ENCODE results near the gene TXNDC15.
"Not testable (repeated sequence)": the region's sequence is repeated elsewhere in the genome, so short reads cannot be mapped to it uniquely, and the experiment has no call there.

TXNDC15 gene

DNA sequence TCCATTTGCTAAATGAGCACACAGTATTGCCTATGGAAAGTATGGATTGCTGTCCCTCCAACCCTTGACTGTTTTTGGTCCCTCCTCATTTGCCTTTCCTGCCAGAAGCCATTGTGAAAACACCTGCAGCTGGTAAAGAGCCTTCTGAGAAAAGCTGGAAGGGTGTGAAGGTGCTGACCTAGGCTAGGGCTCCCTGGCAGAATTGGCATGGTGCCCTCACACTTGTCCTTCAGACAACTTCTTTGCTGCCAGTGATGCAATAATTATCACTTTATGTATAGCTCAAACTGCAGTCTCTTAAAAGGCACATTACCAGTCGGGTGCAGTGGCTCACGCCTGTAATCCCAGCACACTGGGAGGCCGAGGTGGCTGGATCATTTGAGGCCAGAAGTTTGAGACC lies 4.2 kb downstream of the TXNDC15 start:
- DNase-seq, result peak; percentile 13

DNA sequence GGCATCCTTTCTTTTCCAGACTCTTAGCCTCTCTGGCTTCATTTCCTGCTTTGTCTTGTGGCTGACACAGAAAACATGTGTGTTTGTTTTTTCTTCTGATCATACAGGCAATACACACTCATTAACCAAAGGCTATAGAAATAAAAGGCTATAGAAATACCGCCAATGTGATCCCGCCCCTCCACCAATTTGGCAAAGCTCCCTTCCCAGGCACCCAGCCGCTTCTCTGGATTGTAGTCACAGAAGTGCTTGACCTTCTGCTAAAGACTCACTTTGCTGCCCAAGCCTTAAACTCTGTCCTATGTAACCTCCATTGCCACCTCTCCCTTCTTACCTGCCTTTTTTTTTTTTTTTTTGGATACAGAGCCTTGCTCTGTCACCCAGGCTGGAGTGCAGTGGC lies 5.3 kb downstream of the TXNDC15 start:
- no peak for DNase-seq

DNA sequence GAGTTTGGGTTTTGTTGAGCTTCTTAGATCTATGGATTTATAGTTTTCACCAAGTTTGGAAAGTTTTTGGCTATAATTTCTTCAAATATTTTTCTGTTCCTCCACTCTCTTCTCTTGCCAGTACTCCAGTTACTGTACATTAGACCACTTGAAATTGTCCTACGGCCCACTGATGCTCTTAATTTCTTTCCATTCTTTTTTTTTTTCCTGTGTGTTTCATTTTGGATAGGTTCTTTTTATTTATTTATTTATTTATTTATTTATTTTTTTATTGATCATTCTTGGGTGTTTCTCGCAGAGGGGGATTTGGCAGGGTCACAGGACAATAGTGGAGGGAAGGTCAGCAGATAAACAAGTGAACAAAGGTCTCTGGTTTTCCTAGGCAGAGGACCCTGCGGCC lies 6.8 kb downstream of the TXNDC15 start:
- not testable (repeated sequence) for DNase-seq

DNA sequence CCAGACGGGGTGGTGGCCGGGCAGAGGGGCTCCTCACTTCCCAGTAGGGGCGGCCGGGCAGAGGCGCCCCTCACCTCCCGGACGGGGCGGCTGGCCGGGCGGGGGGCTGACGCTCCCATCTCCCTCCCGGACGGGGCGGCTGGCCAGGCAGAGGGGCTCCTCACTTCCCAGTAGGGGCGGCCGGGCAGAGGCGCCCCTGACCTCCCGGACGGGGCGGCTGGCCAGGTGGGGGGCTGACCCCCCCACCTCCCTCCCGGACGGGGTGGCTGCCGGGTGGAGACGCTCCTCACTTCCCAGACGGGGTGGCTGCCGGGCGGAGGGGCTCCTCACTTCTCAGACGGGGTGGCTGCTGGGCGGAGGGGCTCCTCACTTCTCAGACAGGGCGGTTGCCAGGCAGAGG lies 7.5 kb downstream of the TXNDC15 start:
- not testable (repeated sequence) for DNase-seq

DNA sequence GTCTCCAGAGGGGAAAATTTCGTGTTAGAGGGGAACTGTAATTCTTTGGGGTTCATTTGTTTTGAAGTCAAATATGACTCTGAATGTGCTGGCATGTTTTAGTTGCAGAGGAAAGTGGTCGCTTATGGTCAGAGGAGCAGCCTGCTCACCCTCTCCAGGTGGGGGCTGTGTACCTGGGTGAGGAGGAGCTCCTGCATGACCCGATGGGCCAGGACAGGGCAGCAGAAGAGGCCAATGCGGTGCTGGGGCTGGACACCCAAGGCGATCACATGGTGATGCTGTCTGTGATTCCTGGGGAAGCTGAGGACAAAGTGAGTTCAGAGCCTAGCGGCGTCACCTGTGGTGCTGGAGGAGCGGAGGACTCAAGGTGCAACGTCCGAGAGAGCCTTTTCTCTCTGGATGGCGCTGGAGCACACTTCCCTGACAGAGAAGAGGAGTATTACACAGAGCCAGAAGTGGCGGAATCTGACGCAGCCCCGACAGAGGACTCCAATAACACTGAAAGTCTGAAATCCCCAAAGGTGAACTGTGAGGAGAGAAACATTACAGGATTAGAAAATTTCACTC lies 13.5 kb downstream of the TXNDC15 start:
- DNase-seq, result no peak

DNA sequence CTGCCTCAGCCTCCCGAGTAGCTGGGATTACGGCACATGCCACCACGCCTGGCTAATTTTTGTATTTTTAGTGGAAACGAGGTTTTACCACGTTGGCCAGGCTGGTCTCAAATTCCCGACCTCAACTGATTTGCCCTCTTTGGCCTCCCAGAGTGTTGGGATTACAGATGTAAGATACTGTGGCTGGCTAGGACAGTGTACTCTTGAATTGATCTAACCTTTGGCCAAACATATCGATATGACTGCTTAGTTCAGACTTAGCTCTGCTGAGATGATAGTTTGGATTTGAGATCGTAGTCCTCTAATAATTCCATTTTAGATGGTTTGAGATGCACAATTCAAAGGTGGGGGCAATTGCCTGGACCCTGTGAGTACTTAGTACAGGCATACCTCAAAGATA lies 15.2 kb downstream of the TXNDC15 start:
- DNase-seq, result no peak

DNA sequence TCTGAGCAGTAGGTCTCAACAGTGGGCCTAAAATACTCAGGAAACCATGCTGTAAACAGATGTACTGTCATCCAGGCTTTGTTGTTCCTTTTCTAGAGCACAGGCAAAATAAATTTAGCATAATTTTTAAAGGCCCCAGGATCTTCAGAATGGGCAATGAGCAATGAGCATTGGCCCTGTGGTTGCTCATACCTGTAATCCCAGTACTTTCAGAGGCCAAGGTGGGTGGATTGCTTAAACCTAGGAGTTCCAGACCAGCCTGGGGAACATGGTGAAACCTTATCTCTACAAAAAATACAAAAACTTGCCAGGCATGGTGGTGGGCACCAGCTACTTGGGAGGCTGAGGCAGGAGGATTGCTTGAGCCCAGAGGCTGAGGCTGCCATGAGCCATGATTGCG lies 17.3 kb downstream of the TXNDC15 start:
- DNase-seq, result no peak

DNA sequence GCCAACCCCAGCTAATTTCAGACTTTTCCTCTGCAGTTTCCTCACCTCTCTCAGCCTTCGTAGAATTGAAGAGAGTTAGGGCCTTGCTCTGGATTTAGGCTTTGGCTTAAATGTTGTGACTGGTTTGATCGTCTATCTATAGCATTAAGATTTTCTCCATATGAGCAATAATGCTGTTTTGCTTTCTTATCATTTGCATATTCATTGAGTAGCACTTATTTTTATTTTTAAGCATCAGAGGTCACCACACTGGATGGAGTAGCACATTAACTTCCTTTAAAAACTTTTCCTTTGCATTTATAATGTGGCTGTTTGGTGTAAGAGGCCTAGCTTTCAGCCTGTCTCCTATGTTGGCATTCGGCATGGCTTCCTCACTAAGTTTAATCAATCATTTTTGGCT lies 18.1 kb downstream of the TXNDC15 start:
- DNase-seq, result no peak

DNA sequence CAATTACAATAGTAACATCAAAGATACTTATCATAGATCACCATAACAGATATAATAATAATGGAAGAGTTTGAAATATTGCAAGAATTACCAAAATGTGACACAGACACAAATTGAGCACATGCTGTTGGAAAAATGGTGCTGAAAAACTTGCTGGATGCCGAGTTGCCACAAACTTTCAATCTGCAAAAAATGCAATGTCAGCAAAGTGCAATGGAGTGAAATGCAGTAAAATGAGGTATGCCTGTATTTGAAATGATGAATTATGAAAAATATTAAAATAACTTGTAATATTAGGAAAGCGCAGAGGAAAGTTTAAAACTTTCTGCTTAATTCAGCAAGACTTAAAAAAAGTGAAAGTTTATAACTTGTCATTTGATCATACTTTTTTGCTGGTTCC lies 18.8 kb downstream of the TXNDC15 start:
- DNase-seq, result no peak

DNA sequence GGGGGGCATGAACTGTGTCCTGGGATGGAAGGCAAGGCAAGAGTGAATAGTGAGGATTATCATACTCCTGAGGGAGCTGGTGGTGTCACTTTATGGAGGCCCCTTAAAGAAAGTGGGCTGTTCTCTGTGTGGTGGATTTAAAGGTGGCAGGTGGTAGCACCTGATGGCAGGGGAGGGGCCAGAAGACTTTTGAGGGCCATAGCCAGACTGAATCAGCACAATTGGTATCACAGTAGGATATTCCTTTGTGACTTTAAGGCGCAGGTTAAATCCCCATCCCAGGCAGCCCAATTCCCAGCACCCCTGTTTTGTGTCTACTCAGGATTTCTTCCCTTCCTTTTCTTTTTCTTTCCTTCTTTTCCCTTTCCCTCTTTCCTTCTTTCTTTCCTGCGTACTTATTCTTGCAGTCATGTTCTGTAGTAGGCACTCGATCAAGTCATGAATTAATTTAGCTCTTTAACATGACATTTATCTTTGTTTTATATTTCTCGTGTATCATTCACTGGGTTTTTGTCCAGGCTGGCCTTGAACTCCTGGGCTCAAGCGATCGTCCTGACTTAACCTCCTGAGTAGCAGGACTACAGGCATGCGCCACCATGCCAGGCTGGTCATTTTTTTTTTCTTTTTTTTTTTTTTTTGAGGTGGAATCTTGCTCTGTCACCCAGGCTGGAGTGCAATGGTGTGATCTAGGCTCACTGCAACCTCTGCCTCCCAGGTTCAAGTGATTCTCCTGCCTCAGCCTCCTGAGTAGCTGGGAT lies 19.8 kb downstream of the TXNDC15 start:
- no peak for DNase-seq

DNA sequence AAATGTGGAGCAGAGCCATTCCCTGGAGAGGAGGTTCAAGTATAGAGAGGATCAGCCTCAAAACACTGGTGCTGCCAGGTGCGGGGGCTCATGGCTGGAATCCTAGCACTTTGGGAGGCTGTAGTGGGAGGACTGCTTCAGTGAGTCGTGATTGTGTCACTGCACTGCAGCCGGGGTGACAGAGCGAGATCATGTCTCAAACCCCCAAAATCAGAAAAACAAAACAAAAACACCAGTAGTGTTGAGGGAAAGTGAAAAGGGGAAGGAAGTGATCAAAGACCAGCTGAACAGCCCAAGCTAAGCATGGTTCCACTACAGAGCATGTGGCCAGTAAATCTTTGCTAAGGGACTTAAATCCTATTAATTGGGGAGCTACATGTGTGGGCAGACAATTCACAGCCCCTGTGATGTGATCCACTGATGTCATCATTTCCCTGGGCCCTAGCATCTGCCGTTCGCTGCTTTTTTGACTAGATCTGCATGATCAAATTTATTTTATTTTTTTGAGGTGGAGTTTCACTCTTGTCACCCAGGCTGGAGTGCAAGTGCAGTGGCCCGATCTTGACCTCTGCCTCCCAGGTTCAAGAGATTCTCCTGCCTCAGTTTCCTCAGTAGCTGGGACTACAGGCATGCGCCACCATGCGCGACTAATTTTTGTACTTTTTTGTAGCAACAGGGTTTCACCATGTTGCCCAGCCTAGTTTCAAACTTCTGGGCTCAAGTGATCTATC lies 28.1 kb downstream of the TXNDC15 start:
- no peak for DNase-seq

DNA sequence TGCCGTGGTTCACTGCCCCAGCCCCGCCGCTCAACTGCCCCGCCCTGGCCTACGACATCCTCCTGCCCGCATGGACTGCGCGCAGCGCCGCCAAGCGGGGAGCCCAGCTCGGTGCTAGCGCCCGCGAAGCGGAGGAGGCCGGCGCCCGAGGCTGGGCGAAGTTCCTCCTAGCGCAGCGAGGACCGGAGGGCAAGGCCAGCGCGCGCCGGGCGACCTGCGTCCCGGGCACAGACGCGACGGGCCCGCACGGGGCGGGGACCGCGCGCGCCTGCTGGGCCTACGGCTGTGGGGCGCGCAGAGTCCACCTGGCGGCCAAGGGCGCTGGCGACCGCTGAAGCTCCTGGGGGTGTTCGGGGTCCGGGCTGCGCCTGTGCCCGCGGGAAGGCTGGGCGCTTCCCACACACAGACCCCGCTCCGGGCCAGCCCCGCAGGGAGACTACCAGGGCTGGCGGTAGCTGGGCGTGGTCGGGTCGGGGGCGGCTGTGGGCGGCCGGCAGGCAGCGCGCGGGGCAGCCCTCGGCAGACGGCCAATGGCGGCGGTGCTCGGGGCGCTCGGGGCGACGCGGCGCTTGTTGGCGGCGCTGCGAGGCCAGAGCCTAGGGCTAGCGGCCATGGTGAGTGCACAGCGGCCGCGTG lies 30.6 kb downstream of the TXNDC15 start, which contains the start of gene PCBD2:
TSS of gene PCBD2 (plus strand) at position 522 of the 636 bp plus-strand sequence. CDS start at position 531, 9 bp downstream.
- peak; percentile 66 for DNase-seq

DNA sequence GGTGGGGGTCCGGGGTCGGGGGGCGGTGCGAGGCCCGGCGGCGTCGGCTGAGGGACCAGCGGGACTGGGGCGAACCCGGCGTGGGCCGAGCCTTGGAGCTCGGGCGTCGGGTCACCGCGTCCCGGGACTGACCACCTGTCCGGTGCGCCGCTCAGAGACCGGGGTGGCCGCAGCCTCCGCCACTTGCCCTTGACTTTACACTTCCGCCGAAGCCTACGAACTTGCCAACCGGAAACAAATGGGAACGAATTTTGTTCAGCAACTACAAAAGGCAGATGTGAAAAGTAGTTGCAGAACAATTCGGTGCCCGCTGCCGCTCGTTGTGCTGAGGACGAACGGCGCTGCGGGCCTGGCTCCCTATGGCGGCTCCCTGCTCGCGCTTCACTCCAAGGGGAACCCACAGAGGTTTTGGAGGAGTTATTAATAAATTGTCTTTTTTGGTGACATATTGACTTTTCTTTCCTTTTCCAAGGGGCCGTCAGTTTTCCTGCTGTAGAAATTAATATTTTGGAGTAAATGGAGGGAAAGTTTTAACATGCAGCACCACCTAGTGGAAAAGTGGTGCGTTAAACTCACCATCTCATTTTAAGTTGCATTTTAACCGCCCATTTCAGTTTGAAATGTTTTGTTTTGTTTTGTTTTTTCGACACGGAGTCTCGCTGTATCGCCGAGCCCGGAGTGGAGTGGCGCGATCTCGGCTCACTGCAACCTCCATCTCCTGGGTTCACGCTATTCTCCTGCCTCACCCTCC lies 31.2 kb downstream of the TXNDC15 start:
- DNase-seq, result peak; percentile 41

DNA sequence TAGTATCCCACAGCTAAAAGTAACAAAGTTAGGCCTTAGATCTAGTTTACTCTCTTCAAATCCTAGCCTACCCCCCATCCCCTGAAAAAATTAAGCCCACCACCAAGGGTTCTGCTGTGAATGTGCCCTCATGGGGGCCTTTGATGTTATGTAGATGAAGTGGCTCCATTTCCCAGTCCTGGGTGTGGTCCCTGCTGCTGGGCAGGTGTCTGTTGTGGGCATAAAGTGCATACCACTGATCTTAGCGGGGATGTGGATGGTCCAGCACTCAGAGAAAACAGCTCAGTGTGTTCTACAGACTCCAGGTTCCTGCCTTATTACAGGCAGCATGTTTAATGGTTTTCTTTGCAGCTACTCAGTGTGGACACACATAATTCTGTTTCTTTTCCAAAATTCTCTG lies 32.6 kb downstream of the TXNDC15 start:
- no peak for DNase-seq

DNA sequence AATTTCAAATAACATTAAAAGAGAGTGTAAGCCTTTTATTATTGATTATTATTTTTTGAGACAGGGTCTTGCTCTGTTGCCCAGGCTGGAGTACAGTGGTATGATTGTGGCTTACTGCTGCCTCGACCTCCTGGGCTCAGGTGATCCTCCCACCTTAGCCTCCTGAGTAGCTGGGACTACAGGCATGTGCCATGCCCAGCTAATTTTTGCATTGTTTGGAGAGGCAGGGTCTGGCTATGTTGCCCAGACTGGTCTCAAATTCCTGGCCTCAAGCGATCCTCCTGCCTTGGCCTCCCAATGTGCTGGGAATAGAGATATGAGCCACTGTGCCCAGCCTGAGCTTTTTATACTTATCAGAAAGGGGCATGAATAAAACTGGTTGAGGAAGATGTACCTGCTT lies 36.6 kb downstream of the TXNDC15 start:
- DNase-seq, result not testable (repeated sequence)

DNA sequence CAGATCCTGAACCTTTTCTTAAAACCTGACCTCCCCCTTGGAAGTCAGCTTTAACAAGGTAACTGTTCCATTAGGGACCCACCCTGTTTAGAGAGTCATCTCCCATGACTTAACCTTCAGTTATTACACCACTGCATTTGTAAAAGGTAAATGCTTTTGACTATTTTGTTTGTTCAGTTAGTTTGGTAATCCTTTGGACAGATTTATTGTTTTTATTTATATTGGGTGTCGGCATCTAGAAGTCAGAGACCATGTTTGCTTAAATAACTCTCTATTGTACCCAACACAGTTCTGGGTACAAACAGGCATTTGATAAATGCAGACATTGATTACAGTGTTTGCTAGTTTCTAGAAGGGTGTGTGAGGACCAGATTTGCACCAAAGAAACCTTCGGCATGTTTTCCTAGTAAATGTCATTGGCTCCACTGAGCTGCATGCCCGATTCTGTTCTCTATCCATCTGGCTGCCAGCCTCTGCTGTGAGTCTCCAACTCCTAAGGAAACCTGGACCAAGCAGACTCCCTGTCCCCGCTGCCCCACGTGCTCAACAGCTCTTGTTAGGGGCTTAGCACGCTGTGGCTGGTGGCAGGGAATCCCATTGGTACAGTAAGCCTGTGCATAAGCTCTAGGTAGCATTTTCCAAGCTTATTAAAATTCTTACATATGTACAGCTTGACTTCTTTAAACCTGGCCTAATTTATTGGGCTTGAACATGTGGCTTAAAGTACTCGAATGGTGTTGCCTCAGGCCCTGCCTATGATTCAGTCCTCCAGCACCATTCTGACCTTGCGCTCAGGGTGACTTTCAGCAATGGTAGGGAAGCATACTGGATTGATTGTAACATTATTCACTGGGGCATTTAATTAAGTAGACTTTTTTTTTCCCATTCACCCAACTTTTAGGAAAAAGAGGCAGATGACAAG lies 37.4 kb downstream of the TXNDC15 start:
- DNase-seq, result no peak

DNA sequence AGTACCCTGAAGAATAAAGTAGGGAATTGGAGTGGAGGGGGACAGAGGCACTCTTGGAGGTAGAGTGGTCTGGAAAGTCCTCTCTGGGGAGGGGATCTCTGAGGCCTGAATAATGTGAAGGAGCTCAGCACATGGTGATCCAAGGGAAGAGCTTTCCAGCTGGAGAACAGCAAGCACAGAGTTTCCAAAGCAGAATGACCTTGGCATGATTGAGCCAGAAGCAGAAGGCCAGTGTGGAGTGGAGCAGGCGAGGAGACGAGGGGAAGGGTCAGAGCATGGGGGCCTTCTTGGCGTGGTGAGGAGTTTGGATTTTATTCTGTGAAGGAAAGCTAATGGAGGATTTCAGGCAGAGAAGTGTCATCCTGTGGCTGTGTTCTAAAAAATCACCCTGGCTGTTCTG lies 39.1 kb downstream of the TXNDC15 start:
- DNase-seq, result no peak

DNA sequence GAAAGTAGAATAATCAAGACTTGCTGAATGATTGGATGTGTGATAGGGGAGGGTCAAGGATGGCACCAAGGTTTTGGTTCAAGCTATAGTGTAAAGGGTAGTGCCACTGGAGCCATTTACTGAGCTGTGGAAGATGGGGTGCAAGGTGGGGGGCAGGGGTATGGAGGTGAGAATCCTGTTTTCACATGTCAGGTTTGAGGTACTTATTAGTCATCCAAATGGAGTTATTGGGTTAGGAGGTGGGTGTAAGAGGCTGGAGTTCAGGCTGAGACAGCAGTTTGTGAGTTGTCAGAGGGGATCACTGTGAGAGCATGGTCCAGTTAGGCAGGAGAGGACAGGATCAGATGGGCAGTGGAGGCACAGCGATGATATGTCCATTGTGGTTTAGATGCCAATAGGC lies 39.6 kb downstream of the TXNDC15 start:
- no peak for DNase-seq

DNA sequence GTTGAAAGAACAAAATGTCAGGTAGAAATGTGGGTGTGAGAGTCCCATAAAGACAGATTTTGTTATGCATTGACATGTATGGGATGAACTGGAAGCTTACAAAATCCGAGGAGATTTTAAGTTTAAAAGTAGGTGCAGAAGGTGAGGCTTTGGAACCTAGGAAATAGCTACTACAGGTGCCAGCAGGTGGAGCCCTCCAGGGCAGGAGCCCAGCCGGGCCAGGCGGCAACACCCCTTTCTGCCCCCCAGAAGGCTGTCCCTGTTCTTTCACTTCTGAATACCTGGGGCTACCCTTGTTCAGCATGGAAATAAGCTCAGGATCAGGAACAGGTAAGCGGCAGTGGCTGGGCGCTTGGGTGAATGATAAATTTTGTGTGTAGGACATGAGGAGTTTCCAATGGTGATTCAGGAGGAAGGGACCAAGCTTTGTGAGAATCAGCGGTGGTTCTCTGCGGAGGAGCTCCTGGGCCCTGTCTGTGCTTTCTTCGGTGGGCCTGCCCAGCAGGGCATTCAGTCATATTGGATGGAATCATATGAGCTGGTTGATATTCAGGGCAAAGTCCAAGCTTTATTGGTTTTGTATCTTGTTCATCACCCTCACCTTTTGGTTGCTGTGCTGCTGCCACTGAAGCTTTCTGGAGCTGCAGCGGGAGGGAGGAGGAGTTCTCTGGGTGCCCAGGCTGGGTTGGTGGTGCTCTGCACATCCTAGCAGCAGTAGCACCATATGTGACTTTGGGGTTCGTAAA lies 43.1 kb downstream of the TXNDC15 start:
- DNase-seq, result no peak

DNA sequence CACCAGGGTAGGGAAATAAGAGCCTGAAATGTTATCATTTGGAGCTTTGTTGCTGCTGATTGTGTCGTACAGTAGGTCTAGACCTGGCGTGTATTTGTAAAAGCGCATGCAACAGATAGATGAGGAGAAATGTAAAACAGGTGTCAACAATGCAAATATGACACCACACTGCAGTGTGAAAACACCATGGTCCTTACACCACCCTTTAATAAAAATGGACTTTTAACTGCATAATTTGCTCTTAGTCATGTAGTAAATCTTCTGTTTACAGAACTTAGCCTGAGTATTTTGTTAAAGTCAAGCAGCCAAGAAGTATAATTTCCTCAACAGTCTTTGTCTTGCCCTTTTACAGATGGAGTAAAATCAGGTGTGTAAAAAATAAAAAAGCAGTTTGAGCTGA lies 44.7 kb downstream of the TXNDC15 start:
- no peak for DNase-seq
